MCF 10A (cell line): ENCODE measurements around the gene PITRM1. TPM values are rescaled to one million over a fixed set of nuclear protein-coding genes. Genes with fewer than 3 reads are reported as not detected.

Experiments used
- BruUV-seq: library from RNA; stranded (reverse); fragments of 400-500 nt; replicated peaks from 2 replicates; lab custom pipeline; 2021; lab: Mats Ljungman, UMichigan
- CTCF ChIA-PET: fragments of 300-600 bp; sonication (Branson Sonifier 250); formaldehyde crosslinking; extraction: SDS; loops from one replicate; lab custom pipeline; 2021; ENCODE audit warnings: antibody characterized with exemption, inconsistent platforms; lab: Yijun Ruan, JAX
- POLR2A ChIA-PET: fragments of 300-600, 350-650 bp; sonication (Branson Sonifier 250); formaldehyde crosslinking; extraction: SDS; loops from one replicate; lab custom pipeline; 2020; ENCODE audit warnings: antibody characterized with exemption, inconsistent platforms; lab: Yijun Ruan, JAX
- DNase-seq: peaks from one replicate; pipeline ENCODE4 v3.0.0-alpha.2; 2018; ENCODE audit not compliant: unreplicated experiment
- H3K27ac Mint-ChIP-seq: one replicate; pipeline ENCODE4 v1.8.0; 2022; ENCODE audit warnings: mild to moderate bottlenecking, low read depth, mixed read lengths; ENCODE audit not compliant: unreplicated experiment
- H3K27me3 Mint-ChIP-seq: one replicate; pipeline ENCODE4 v1.8.0; 2022; ENCODE audit warnings: mixed read lengths; ENCODE audit not compliant: insufficient read depth, unreplicated experiment
- H3K36me3 Mint-ChIP-seq: one replicate; pipeline ENCODE4 v1.8.0; 2022; ENCODE audit warnings: mild to moderate bottlenecking, moderate library complexity, mixed read lengths; ENCODE audit not compliant: insufficient read depth, unreplicated experiment
- H3K4me1 Mint-ChIP-seq: one replicate; pipeline ENCODE4 v1.8.0; 2022; ENCODE audit warnings: mixed read lengths; ENCODE audit not compliant: insufficient read depth, unreplicated experiment
- H3K4me3 Mint-ChIP-seq: one replicate; pipeline ENCODE4 v1.8.0; 2022; ENCODE audit warnings: mild to moderate bottlenecking, moderate library complexity, mixed read lengths; ENCODE audit not compliant: unreplicated experiment
- H3K9me3 Mint-ChIP-seq: one replicate; pipeline ENCODE4 v1.8.0; 2022; ENCODE audit warnings: mixed read lengths; ENCODE audit not compliant: unreplicated experiment
- CTCF ChIP-seq: fragments of 200-600 bp; IDR thresholded peaks from one replicate; pipeline ENCODE4 v1.8.0; 2022; ENCODE audit warnings: antibody characterized with exemption, mild to moderate bottlenecking; ENCODE audit not compliant: unreplicated experiment
- intact Hi-C: fragments of 100-400 bp; cut with micrococcal nuclease; formaldehyde crosslinking; loops from 2 replicates; pipeline ENCODE4 v1.14.1; 2022
- total RNA-seq: library from RNA; stranded (reverse); gene quantifications from 2 replicates; pipeline ENCODE4 v1.2.3, GENCODE V29; 2022

The PITRM1 gene
- total RNA-seq, 1 experiment from 2014 or later: 132 TPM

DNA sequence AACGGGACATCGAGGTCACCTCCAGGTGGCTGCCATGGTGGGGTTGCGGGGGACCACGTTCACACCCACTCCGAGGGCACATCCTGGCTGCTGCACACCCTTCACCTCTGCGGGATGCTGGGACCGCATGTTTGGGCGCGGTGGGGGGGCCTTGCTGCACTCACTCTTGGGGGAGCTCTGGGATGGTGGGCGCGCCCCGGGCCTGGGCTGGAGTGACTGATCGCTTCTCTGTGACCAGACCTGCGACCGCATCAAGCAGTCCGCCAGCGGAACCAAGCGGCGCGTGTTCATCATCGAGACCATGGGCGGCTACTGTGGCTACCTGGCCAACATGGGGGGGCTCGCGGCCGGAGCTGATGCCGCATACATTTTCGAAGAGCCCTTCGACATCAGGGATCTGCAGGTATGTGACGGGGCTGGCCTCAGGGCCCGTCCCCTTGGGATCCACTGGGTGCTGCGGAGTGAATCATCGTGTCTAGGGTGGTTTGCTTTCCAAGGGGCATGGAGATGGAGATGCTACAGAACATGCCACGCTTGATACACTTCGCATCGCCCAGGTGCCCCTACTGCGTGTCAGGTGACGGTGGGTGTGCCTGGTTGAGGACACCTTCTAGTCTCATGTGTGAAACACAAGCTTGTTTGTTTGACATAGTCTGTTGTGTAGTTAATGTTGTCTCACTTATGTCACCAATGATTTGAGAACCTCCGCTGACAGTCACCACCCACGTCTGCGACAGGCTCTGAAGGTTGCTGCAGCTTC is 42.8 kb downstream of the PITRM1 start:
- ChIA-PET POLR2A (interaction anchor here (1.0 to 3.1 kb wide), 3 partner anchors 12 to 59 kb away, joined by 3 to 12 read pairs (median 5); no protein-coding TSS in a partner anchor), CTCF (interaction anchor here (0.6 to 1.0 kb wide), 2 partner anchors 10 to 34 kb away, joined by 3 read pairs; no protein-coding TSS in a partner anchor)
- intact Hi-C loops: no loop called here
- no peaks in the 10 kb centered on the region for H3K9me3 Mint-ChIP-seq
- no peak for TF ChIP-seq CTCF
- no peak for DNase-seq
- no TSS peak for BruUV-seq
- peaks cover 18% of the 10 kb centered on the region for H3K4me1 Mint-ChIP-seq
- H3K27me3 Mint-ChIP-seq: no peaks in the 10 kb centered on the region
- H3K27ac Mint-ChIP-seq: no peak overlapping the region
- peaks cover 71% of the 10 kb centered on the region for H3K36me3 Mint-ChIP-seq
- no peak overlapping the region for H3K4me3 Mint-ChIP-seq

DNA sequence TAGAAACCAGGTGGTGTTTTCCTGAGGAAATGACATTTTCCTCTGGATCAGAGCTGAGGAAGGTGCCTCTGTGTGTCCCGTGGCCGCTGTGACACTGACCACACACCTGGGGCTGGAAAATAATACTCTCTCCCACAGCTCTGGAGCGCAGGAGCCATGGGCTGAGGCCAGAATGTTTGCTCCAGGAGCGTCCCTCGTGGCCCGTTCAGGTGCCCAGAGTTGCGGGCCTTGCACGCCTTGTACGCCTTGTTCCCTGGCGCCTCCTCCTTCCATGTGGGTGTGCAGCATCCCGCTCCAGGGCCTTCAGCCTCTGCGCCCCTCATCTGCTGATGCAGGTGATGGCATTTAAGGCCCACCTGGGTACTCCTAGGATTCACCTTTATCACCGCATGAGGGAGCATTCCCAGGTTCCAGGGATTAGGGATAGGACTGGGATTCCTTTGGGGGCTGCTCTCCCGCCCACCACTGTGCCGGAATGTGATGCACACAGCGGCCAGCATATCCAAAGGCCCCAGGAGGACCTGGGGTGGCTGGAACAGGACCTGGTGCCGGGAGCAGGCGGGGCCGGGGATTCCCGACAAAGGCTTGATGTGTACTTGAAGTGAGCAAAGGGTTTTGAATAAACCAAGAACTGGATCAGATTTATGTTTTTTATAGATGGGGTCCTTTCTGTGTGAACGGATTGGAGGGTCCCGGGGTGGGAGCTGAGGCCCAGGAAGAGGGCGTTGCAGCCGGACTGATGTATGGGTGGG is 44.0 kb downstream of the PITRM1 start:
- H3K9me3 Mint-ChIP-seq: no peaks in the 10 kb centered on the region
- H3K36me3 Mint-ChIP-seq: peaks cover 66% of the 10 kb centered on the region
- CTCF ChIA-PET: no interaction called here
- BruUV-seq: no TSS peak
- no peak overlapping the region for H3K4me3 Mint-ChIP-seq
- H3K4me1 Mint-ChIP-seq: peaks cover 18% of the 10 kb centered on the region
- TF ChIP-seq CTCF: no peak
- no peak for DNase-seq
- H3K27me3 Mint-ChIP-seq: no peaks in the 10 kb centered on the region
- POLR2A ChIA-PET: interaction anchor here (0.6 to 3.1 kb wide), 3 partner anchors 11 to 35 kb away, joined by 3 to 12 read pairs (median 5); no protein-coding TSS in a partner anchor
- H3K27ac Mint-ChIP-seq: no peak overlapping the region
- intact Hi-C loops: no loop called here

GRCh38 chr10:3127921-3128320 is 44.7 kb downstream of the PITRM1 start:
- BruUV-seq: no TSS peak
- ChIA-PET POLR2A (no interaction called here), CTCF (no interaction called here)
- DNase-seq: no peak
- no peak overlapping the region for H3K4me3 Mint-ChIP-seq
- no peaks in the 10 kb centered on the region for H3K27me3 Mint-ChIP-seq
- no peaks in the 10 kb centered on the region for H3K9me3 Mint-ChIP-seq
- intact Hi-C loops: no loop called here
- peaks cover 17% of the 10 kb centered on the region for H3K4me1 Mint-ChIP-seq
- H3K36me3 Mint-ChIP-seq: peaks cover 64% of the 10 kb centered on the region
- no peak for TF ChIP-seq CTCF
- no peak overlapping the region for H3K27ac Mint-ChIP-seq

DNA sequence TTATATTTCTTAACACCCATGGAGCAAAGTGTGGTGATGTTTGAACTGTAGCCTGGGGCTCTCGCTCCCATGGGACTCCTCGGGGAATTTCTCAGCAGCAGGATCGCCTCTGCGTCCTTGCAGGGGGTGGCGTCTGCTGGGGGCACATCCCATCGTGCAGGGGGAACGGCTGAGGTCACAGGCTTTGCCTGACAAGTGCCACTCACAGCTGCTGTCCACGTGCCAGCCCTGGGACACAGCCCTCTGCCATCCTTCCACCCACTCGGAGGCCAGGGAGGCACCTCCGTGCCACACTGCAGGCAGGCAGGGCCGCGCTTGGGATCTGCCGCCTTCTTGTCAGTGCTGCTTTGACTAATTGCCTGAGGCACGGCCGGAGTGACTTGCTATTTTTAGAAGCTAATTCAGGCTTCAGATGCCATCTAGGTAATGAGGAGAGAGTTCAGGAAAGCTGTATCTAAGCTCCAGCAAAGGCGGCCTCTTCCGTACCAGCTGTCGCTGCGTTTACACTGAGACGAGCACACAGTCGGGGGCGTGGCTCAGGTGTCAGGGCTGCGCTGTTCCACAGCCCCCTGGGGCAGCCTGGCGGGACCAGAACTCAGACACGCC is 45.7 kb downstream of the PITRM1 start:
- CTCF ChIA-PET: no interaction called here
- POLR2A ChIA-PET: interaction anchor here (0.6 kb wide), 1 partner anchor 31 kb away, joined by 4 read pairs; no protein-coding TSS in a partner anchor
- intact Hi-C loops: no loop called here
- no peak for TF ChIP-seq CTCF
- Mint-ChIP-seq H3K27me3 (no peaks in the 10 kb centered on the region), H3K36me3 (peaks cover 68% of the 10 kb centered on the region), H3K4me3 (no peak overlapping the region), H3K9me3 (no peaks in the 10 kb centered on the region), H3K27ac (no peak overlapping the region), H3K4me1 (peaks cover 19% of the 10 kb centered on the region)
- BruUV-seq: no TSS peak
- no peak for DNase-seq
